GM12878 (cell line): ENCODE measurements around the gene NPAS4. TPM values are rescaled to one million over a fixed set of nuclear protein-coding genes. Genes with fewer than 3 reads are reported as not detected.

Experiments
- ATAC-seq: fragments of 200-7000 bp; cut with Tn5 transposase; 3 replicates; pipeline ENCODE4 v1.9.1; 2020; ENCODE audit warnings: mild to moderate bottlenecking, moderate library complexity
- BruUV-seq: library from RNA; stranded (reverse); fragments of 400-500 nt; replicated peaks from 2 replicates; lab custom pipeline; 2021; lab: Mats Ljungman, UMichigan
- CTCF ChIA-PET: fragments of 300-600 bp; sonication (Branson Sonifier 250); formaldehyde crosslinking; extraction: SDS; loops from one replicate; lab custom pipeline; 2021; ENCODE audit warnings: inconsistent platforms; lab: Yijun Ruan, JAX
- POLR2A ChIA-PET: fragments of 350-600 bp; formaldehyde crosslinking; extraction: SDS; loops from one replicate; lab custom pipeline; 2021; ENCODE audit warnings: inconsistent platforms; lab: Charles Lee
- RAD21 ChIA-PET: fragments of 300-600 bp; sonication (Branson Sonifier 250); formaldehyde crosslinking; loops from one replicate; lab custom pipeline; 2023; ENCODE audit warnings: antibody characterized with exemption; ENCODE audit not compliant: unreplicated experiment; lab: Charles Lee
- SMC1A ChIA-PET: fragments of 300-600 bp; sonication (Branson Sonifier 250); formaldehyde crosslinking; loops from one replicate; lab custom pipeline; 2023; ENCODE audit not compliant: unreplicated experiment, uncharacterized antibody; lab: Charles Lee
- DNase-seq: peaks from one replicate; pipeline ENCODE4 v3.0.0-alpha.2; 2011; ENCODE audit warnings: low read depth, low spot score
- FAIRE-seq: peaks from 3 replicates; lab custom pipeline; 2011; peaks lifted over from hg19 to GRCh38; lab: Jason Lieb, UNC
- H2AFZ ChIP-seq: 2 replicates; pipeline ENCODE4 v1.6.0; 2011; ENCODE audit warnings: low read depth, low read length, control low read depth; ENCODE audit not compliant: control insufficient read depth
- H3K27ac ChIP-seq: 2 replicates; pipeline ENCODE4 v1.5.1; 2011; ENCODE audit warnings: control low read depth; ENCODE audit not compliant: control insufficient read depth, insufficient read depth
- H3K27me3 ChIP-seq, 2 experiments: replicated peaks in 1 of 2; 2 replicates each; pipeline versions ENCODE4 v1.6.0 to v1.6.1; 2011; ENCODE audit warnings: low read length in 1 of 2; ENCODE audit not compliant: control insufficient read depth in 2 of 2, insufficient read depth in 2 of 2
- H3K36me3 ChIP-seq, 2 experiments: 2 replicates each; pipeline ENCODE4 v1.5.1; 2011; ENCODE audit warnings: low read length in 1 of 2; ENCODE audit not compliant: control insufficient read depth in 2 of 2, insufficient read depth in 2 of 2
- H3K4me1 ChIP-seq: 2 replicates; pipeline ENCODE4 v1.6.1; 2011; ENCODE audit warnings: mild to moderate bottlenecking, low read length, moderate library complexity, mixed read lengths; ENCODE audit not compliant: control insufficient read depth, insufficient read depth
- H3K4me2 ChIP-seq: 2 replicates; pipeline ENCODE4 v1.6.0; 2011; ENCODE audit warnings: control low read depth; ENCODE audit not compliant: control insufficient read depth, insufficient read depth
- H3K4me3 ChIP-seq: fragments of 200-600 bp; sonication (generic); 2 replicates; pipeline ENCODE4 v1.5.1; 2016
- H3K79me2 ChIP-seq: 2 replicates; pipeline ENCODE4 v1.6.0; 2011; ENCODE audit warnings: low read length; ENCODE audit not compliant: control insufficient read depth, insufficient read depth
- H3K9ac ChIP-seq: 2 replicates; pipeline ENCODE4 v1.8.0; 2011; ENCODE audit warnings: low read length, control low read depth, mixed read lengths; ENCODE audit not compliant: control insufficient read depth, insufficient read depth
- H3K9me3 ChIP-seq: replicated peaks from 3 replicates; pipeline ENCODE4 v1.5.1; 2011; ENCODE audit warnings: mild to moderate bottlenecking, low read length; ENCODE audit not compliant: control insufficient read depth, insufficient read depth
- H4K20me1 ChIP-seq: 2 replicates; pipeline ENCODE4 v1.6.0; 2011; ENCODE audit not compliant: control insufficient read depth, insufficient read depth
- CBFB ChIP-seq: IDR thresholded peaks from 2 replicates; pipeline ENCODE4 v1.6.1; 2016; ENCODE audit warnings: antibody characterized with exemption, low read depth
- FOS ChIP-seq: IDR thresholded peaks from 3 replicates; pipeline ENCODE4 v1.6.1; 2011; ENCODE audit warnings: borderline replicate concordance; ENCODE audit not compliant: insufficient read length; ENCODE audit errors: extremely low read depth
- JUNB ChIP-seq: IDR thresholded peaks from 2 replicates; pipeline ENCODE4 v1.6.1; 2016; ENCODE audit warnings: antibody characterized with exemption, mild to moderate bottlenecking
- MEF2B ChIP-seq: fragments of 450-650 bp; IDR thresholded peaks from 2 replicates; pipeline ENCODE4 v1.6.1; 2018; ENCODE audit warnings: mild to moderate bottlenecking, moderate library complexity; ENCODE audit not compliant: partially characterized antibody, poor library complexity, severe bottlenecking
- POLR2A ChIP-seq: IDR thresholded peaks from 2 replicates; pipeline ENCODE4 v1.6.1; 2011; ENCODE audit warnings: low read depth, mild to moderate bottlenecking, low read length
- POLR2AphosphoS2 ChIP-seq: IDR thresholded peaks from 2 replicates; pipeline ENCODE4 v1.6.1; 2011; ENCODE audit warnings: low read depth, mild to moderate bottlenecking, low read length, improper control_type of control experiment, moderate library complexity
- RFX5 ChIP-seq: IDR thresholded peaks from 2 replicates; pipeline ENCODE4 v1.6.1; 2011; ENCODE audit warnings: low read depth, low read length, improper control_type of control experiment
- WGBS: methylation state at CpG from one replicate; pipeline ENCODE4 v1.1.6; 2016; ENCODE audit warnings: low lambda C conversion rate; ENCODE audit not compliant: insufficient replicate concordance, insufficient coverage; ENCODE audit errors: missing lambda C conversion rate; 5-methylcytosine and 5-hydroxymethylcytosine counted together
- in situ Hi-C: fragments of 300-500 bp; cut with MboI; formaldehyde crosslinking; loops from 9 replicates; pipeline ENCODE4 v1.14.3; 2018; ENCODE audit warnings: mixed read lengths
- intact Hi-C: fragments of 100-400 bp; cut with micrococcal nuclease; formaldehyde crosslinking; loops from one replicate; pipeline ENCODE4 v1.14.2; 2022; ENCODE audit not compliant: unreplicated experiment
- polyA plus RNA-seq, 11 experiments: library from polyadenylated mRNA; depleted of rRNA in 4 of 11; unstranded in 6 of 11; stranded (reverse) in 5 of 11; fragments of >200 nt; fragmentation: Nextera tagmentation in 4 of 11; fragmentation: Illumina TruSeq in 1 of 11; extraction: Ambion mirVana in 4 of 11; extraction: Trizol in 1 of 11; gene quantifications; 1 replicate in 1 of 11; 2 replicates in 10 of 11; pipeline versions ENCODE4 v1.2.1 to v1.2.3, GENCODE V29; 2011 to 2016; ENCODE audit warnings: inconsistent platforms in 2 of 11, missing spikeins in 2 of 11, low read depth in 1 of 11
- total RNA-seq, 4 experiments: library from RNA; depleted of rRNA in 3 of 4; stranded (reverse); fragments of >200 nt in 3 of 4; fragmentation: Illumina TruSeq in 1 of 4; extraction: Trizol in 1 of 4; gene quantifications; 2 replicates each; pipeline versions ENCODE4 v1.2.1 to v1.2.3, GENCODE V29; 2013 to 2021
- TF ChIP-seq, protein P1 (sequence below): fragments of 450-650 bp; IDR thresholded peaks from 2 replicates; pipeline ENCODE4 v1.6.1; 2017; ENCODE audit warnings: mild to moderate bottlenecking, moderate library complexity
- TF ChIP-seq, protein P2 (sequence below): IDR thresholded peaks from 2 replicates; pipeline ENCODE4 v1.6.1; 2012; ENCODE audit warnings: low read depth, low read length, improper control_type of control experiment
- TF ChIP-seq, protein P3 (sequence below): IDR thresholded peaks from 2 replicates; pipeline ENCODE4 v1.6.1; 2011; ENCODE audit warnings: low read depth, low read length, improper control_type of control experiment, borderline replicate concordance
- TF ChIP-seq, protein P4 (sequence below): IDR thresholded peaks from 2 replicates; pipeline ENCODE4 v1.6.1; 2012; ENCODE audit warnings: mild to moderate bottlenecking, low read depth, low read length
- TF ChIP-seq, protein P5 (sequence below): IDR thresholded peaks from 2 replicates; pipeline ENCODE4 v1.6.1; 2011; ENCODE audit warnings: low read depth, mild to moderate bottlenecking, low read length, moderate library complexity, borderline replicate concordance; ENCODE audit errors: extremely low read depth

The NPAS4 gene
- total and polyA plus RNA-seq, 10 of the 15 experiments (the other 5 are each of a cell fraction or from before 2014, with no cell fraction given): 0.03 to 0.18 (median 0.06) TPM; not detected in 7

DNA sequence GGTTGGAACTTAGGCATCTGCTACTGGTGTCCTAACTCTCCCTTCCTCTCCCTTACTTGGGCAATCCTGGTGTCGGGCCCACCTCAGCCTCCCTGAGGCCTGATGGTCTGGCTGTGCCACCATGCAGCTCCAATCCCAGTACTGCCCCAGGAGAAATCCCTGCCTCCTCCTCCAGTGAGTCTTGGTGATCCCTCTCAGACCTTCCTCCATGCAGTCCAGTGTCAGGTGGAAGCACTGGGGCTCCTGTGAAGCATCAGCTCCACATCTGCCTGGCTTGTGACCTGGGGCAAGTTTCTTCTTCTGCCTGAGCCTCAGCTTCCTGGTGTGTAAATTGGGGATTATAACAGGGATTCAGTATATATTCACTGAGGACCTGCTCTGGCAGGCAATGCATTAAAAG lies 44.1 kb downstream of the NPAS4 start:
- intact Hi-C loops (no loop called here), in situ Hi-C loops (no loop called here)
- Histone ChIP-seq H3K4me3 (no peak overlapping the region; the same call in 1 of the 2 replicates), H3K9ac (peak overlapping the region; percentile 20; the same call in 1 of the 2 replicates), H3K4me1 (peaks cover 14% of the 10 kb centered on the region), H3K27me3 (no peaks in the 10 kb centered on the region), H3K4me2 (0 out of 2 replicates have a peak overlapping the region, but pooled peaks have one; percentile 25), H3K79me2 (no peaks in the 10 kb centered on the region), H3K27ac (no peak overlapping the region), H3K36me3 (no peaks in the 10 kb centered on the region), H2AFZ (peak overlapping the region; percentile 55; the same call in 1 of the 2 replicates), H4K20me1 (no peaks in the 10 kb centered on the region), H3K9me3 (no peaks in the 10 kb centered on the region; the same call in 1 of the 3 replicates)
- 38% methylated on average over 1 of the region's 1 CpG for WGBS
- ChIA-PET POLR2A (interaction anchor here (0.6 to 1.2 kb wide), 3 partner anchors 15 to 26 kb away, joined by 3 read pairs; partner anchors contain the start of genes DPP3 and MRPL11), RAD21 (interaction anchor here (1.0 kb wide), 1 partner anchor 15 kb away, joined by 3 read pairs; the partner anchor contains the start of gene DPP3), SMC1A (interaction anchor here (0.8 to 1.1 kb wide), 3 partner anchors 9 to 152 kb away, joined by 3 to 5 read pairs (median 3); partner anchors contain the start of gene MRPL11), CTCF (interaction anchor here (0.5 to 4.5 kb wide), 4 partner anchors 14 to 756 kb away, joined by 3 to 46 read pairs (median 6); partner anchors contain the start of gene MRPL11)
- FAIRE-seq (no peak), DNase-seq (no peak), ATAC-seq (no peak)
- no TSS peak for BruUV-seq
- TF ChIP-seq JUNB: no peak
- TF ChIP-seq RFX5: no peak
- no peak for TF ChIP-seq POLR2AphosphoS2
- TF ChIP-seq POLR2A: no peak
- TF ChIP-seq, protein P1, sequence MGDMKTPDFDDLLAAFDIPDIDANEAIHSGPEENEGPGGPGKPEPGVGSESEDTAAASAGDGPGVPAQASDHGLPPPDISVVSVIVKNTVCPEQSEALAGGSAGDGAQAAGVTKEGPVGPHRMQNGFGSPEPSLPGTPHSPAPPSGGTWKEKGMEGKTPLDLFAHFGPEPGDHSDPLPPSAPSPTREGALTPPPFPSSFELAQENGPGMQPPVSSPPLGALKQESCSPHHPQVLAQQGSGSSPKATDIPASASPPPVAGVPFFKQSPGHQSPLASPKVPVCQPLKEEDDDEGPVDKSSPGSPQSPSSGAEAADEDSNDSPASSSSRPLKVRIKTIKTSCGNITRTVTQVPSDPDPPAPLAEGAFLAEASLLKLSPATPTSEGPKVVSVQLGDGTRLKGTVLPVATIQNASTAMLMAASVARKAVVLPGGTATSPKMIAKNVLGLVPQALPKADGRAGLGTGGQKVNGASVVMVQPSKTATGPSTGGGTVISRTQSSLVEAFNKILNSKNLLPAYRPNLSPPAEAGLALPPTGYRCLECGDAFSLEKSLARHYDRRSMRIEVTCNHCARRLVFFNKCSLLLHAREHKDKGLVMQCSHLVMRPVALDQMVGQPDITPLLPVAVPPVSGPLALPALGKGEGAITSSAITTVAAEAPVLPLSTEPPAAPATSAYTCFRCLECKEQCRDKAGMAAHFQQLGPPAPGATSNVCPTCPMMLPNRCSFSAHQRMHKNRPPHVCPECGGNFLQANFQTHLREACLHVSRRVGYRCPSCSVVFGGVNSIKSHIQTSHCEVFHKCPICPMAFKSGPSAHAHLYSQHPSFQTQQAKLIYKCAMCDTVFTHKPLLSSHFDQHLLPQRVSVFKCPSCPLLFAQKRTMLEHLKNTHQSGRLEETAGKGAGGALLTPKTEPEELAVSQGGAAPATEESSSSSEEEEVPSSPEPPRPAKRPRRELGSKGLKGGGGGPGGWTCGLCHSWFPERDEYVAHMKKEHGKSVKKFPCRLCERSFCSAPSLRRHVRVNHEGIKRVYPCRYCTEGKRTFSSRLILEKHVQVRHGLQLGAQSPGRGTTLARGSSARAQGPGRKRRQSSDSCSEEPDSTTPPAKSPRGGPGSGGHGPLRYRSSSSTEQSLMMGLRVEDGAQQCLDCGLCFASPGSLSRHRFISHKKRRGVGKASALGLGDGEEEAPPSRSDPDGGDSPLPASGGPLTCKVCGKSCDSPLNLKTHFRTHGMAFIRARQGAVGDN: no peak
- TF ChIP-seq, protein P2, sequence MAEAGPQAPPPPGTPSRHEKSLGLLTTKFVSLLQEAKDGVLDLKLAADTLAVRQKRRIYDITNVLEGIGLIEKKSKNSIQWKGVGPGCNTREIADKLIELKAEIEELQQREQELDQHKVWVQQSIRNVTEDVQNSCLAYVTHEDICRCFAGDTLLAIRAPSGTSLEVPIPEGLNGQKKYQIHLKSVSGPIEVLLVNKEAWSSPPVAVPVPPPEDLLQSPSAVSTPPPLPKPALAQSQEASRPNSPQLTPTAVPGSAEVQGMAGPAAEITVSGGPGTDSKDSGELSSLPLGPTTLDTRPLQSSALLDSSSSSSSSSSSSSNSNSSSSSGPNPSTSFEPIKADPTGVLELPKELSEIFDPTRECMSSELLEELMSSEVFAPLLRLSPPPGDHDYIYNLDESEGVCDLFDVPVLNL: no peak
- TF ChIP-seq, protein P3, sequence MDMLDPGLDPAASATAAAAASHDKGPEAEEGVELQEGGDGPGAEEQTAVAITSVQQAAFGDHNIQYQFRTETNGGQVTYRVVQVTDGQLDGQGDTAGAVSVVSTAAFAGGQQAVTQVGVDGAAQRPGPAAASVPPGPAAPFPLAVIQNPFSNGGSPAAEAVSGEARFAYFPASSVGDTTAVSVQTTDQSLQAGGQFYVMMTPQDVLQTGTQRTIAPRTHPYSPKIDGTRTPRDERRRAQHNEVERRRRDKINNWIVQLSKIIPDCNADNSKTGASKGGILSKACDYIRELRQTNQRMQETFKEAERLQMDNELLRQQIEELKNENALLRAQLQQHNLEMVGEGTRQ: no peak
- no peak for TF ChIP-seq MEF2B
- TF ChIP-seq, protein P4, sequence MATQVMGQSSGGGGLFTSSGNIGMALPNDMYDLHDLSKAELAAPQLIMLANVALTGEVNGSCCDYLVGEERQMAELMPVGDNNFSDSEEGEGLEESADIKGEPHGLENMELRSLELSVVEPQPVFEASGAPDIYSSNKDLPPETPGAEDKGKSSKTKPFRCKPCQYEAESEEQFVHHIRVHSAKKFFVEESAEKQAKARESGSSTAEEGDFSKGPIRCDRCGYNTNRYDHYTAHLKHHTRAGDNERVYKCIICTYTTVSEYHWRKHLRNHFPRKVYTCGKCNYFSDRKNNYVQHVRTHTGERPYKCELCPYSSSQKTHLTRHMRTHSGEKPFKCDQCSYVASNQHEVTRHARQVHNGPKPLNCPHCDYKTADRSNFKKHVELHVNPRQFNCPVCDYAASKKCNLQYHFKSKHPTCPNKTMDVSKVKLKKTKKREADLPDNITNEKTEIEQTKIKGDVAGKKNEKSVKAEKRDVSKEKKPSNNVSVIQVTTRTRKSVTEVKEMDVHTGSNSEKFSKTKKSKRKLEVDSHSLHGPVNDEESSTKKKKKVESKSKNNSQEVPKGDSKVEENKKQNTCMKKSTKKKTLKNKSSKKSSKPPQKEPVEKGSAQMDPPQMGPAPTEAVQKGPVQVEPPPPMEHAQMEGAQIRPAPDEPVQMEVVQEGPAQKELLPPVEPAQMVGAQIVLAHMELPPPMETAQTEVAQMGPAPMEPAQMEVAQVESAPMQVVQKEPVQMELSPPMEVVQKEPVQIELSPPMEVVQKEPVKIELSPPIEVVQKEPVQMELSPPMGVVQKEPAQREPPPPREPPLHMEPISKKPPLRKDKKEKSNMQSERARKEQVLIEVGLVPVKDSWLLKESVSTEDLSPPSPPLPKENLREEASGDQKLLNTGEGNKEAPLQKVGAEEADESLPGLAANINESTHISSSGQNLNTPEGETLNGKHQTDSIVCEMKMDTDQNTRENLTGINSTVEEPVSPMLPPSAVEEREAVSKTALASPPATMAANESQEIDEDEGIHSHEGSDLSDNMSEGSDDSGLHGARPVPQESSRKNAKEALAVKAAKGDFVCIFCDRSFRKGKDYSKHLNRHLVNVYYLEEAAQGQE: no peak
- TF ChIP-seq CBFB: no peak
- TF ChIP-seq, protein P5, sequence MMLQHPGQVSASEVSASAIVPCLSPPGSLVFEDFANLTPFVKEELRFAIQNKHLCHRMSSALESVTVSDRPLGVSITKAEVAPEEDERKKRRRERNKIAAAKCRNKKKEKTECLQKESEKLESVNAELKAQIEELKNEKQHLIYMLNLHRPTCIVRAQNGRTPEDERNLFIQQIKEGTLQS: no peak
- TF ChIP-seq FOS: no peak
